KMS-11 (cell line): ENCODE data around the gene IKBKE.
A peak's percentile ranks its signal among the peaks of the same experiment; 100 is the strongest.

ENCODE experiments used
- H2AFZ ChIP-seq: fragments of 200-600 bp; sonication (generic); 2 replicates; pipeline ENCODE4 v1.6.1; 2016; ENCODE audit warnings: antibody characterized with exemption, mixed run types, low read depth
- H3K27ac ChIP-seq: fragments of 200-600 bp; sonication (generic); 2 replicates; pipeline ENCODE4 v1.6.1; 2016; ENCODE audit warnings: mild to moderate bottlenecking, mixed run types
- H3K27me3 ChIP-seq: fragments of 200-600 bp; sonication (generic); 2 replicates; pipeline ENCODE4 v1.6.1; 2017; ENCODE audit warnings: mild to moderate bottlenecking, low read depth, mixed run types, moderate library complexity; ENCODE audit not compliant: insufficient read depth
- H3K36me3 ChIP-seq: fragments of 200-600 bp; sonication (generic); 2 replicates; pipeline ENCODE4 v1.6.1; 2017; ENCODE audit warnings: mild to moderate bottlenecking, mixed run types; ENCODE audit not compliant: insufficient read depth
- H3K4me1 ChIP-seq: fragments of 200-600 bp; sonication (generic); 2 replicates; pipeline ENCODE4 v1.6.1; 2016; ENCODE audit warnings: mild to moderate bottlenecking, low read depth, mixed run types; ENCODE audit not compliant: poor library complexity, severe bottlenecking
- H3K4me2 ChIP-seq: fragments of 200-600 bp; sonication (generic); 2 replicates; pipeline ENCODE4 v1.7.0; 2016; ENCODE audit warnings: mild to moderate bottlenecking, mixed run types
- H3K4me3 ChIP-seq: fragments of 200-600 bp; sonication (generic); IDR thresholded peaks from 2 replicates; pipeline ENCODE4 v1.6.1; 2017; ENCODE audit warnings: low read depth, low read length, mixed read lengths; ENCODE audit not compliant: insufficient read depth
- H3K79me2 ChIP-seq: fragments of 200-600 bp; sonication (generic); 2 replicates; pipeline ENCODE4 v1.6.1; 2016; ENCODE audit warnings: low read depth, mixed run types; ENCODE audit not compliant: insufficient read depth
- H3K9ac ChIP-seq: fragments of 200-600 bp; sonication (generic); 2 replicates; pipeline ENCODE4 v1.6.1; 2016; ENCODE audit warnings: mild to moderate bottlenecking, mixed run types
- H4K20me1 ChIP-seq: fragments of 200-600 bp; sonication (generic); 2 replicates; pipeline ENCODE4 v1.6.1; 2016; ENCODE audit warnings: mild to moderate bottlenecking, mixed run types; ENCODE audit not compliant: insufficient read depth
- TF ChIP-seq, protein P1 (sequence below): fragments of 200-600 bp; sonication (generic); conservative IDR thresholded peaks from 2 replicates; pipeline ENCODE4 v1.6.1; 2017; ENCODE audit warnings: low read depth, mild to moderate bottlenecking, antibody characterized with exemption, low read length, moderate library complexity, mixed read lengths

The IKBKE gene

DNA sequence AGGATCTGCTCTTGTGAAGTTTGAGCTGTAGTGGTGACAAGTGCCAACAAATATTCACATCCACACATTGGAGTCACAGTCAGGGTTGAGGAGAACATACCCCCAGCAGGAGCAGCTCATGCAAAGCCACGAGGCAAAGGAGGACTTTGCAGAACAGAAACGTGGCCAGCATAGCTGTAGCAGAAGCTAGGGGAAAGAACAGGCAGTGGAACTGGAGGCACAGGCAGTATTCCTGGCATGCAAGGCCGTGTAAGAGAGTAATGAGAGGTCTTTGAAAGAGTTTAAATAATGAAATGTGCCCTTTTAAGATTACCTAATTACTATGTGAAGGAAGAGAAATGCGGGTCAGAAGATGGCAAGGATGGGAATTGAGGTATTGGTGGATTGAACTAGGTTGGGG is 40.9 kb upstream of the IKBKE start:
- peak overlapping the region; percentile 50; the same call in 1 of the 2 replicates for H3K4me2 ChIP-seq
- no peaks in the 10 kb centered on the region for H3K27me3 ChIP-seq
- H3K79me2 ChIP-seq, result no peaks in the 10 kb centered on the region
- no peaks in the 10 kb centered on the region for H4K20me1 ChIP-seq
- H3K27ac ChIP-seq, result no peak overlapping the region
- no peaks in the 10 kb centered on the region for H3K36me3 ChIP-seq
- peaks cover 30% of the 10 kb centered on the region for H3K4me1 ChIP-seq
- H3K4me3 ChIP-seq, result no peak overlapping the region
- no peak overlapping the region for H3K9ac ChIP-seq
- no peak overlapping the region for H2AFZ ChIP-seq
- TF ChIP-seq, protein P1, sequence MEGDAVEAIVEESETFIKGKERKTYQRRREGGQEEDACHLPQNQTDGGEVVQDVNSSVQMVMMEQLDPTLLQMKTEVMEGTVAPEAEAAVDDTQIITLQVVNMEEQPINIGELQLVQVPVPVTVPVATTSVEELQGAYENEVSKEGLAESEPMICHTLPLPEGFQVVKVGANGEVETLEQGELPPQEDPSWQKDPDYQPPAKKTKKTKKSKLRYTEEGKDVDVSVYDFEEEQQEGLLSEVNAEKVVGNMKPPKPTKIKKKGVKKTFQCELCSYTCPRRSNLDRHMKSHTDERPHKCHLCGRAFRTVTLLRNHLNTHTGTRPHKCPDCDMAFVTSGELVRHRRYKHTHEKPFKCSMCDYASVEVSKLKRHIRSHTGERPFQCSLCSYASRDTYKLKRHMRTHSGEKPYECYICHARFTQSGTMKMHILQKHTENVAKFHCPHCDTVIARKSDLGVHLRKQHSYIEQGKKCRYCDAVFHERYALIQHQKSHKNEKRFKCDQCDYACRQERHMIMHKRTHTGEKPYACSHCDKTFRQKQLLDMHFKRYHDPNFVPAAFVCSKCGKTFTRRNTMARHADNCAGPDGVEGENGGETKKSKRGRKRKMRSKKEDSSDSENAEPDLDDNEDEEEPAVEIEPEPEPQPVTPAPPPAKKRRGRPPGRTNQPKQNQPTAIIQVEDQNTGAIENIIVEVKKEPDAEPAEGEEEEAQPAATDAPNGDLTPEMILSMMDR, result no peak

DNA sequence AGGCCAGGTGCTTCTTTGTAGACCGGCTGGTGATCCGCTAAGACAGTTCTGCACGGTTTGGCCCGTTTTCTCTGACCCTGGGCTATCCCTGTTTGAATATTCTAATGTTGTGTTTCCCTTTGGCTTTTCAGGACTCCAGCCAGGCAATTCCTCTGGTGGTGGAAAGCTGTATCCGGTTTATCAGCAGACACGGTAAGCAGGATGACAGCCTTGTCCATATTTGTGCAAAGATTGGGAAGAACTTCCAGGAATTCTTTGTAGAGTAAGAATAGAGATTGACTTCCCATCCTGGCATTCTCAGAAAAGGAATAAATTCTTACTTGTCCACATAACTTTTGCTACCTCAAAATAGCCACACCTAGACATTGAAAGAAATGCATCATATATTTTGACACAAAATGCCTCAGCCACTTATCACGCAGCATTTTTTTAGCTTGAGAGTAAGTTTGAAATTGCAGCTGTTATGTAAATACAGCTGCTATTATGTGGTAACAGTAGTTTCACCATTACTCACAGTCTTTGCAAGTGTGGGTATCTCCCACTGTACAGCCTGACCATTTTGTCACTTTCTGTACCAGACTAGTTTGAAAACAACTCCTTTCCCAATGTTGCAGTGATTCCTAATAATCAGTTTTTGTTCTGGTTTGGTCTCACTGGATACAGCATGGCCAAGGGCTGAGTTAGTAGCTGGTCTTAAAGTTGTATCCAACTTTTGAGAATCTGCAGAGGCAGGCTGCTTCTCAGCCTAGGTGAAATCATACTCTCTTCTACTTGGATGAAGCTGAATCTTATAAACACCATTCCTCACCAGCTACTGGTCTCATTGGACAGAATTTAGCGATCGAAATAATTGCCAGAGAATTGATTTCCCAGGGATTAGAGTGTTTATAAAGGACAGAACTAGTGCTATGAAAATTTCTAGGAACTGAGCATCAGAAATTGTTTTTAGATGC is 40.0 kb upstream of the IKBKE start:
- peak overlapping the region; percentile 50 for H3K4me2 ChIP-seq
- TF ChIP-seq, protein P1, result no peak
- H3K36me3 ChIP-seq, result no peaks in the 10 kb centered on the region
- H3K4me3 ChIP-seq, result no peak overlapping the region
- H3K27me3 ChIP-seq, result no peaks in the 10 kb centered on the region
- no peaks in the 10 kb centered on the region for H4K20me1 ChIP-seq
- peaks cover 30% of the 10 kb centered on the region for H3K4me1 ChIP-seq
- H3K79me2 ChIP-seq, result no peaks in the 10 kb centered on the region
- H2AFZ ChIP-seq, result no peak overlapping the region
- H3K9ac ChIP-seq, result no peak overlapping the region
- peak overlapping the region; percentile 8; the same call in 1 of the 2 replicates for H3K27ac ChIP-seq

DNA sequence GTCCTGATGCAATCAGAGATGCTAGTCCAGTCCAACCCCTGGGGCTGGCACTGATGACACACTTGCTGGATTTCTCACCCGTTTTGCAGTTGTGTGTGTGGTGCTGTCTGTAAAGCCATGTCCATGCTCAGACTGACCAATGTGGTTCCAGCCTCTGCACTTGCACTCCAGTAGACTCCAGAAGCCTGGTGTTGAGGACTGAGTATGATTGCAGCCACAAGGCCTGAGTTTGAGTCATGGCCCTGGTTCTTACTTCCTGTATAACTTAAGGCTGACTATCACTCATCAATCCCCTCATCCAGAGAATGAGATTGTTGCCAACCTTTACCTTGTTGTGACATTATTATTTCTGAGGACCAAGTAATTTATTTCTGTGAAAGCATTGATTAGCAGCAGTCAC is 34.8 kb upstream of the IKBKE start:
- Histone ChIP-seq H2AFZ (no peak overlapping the region), H3K9ac (no peak overlapping the region), H3K4me3 (no peak overlapping the region), H3K4me1 (peaks cover 8% of the 10 kb centered on the region), H3K36me3 (no peaks in the 10 kb centered on the region), H3K4me2 (no peak overlapping the region), H3K27me3 (no peaks in the 10 kb centered on the region), H3K79me2 (no peaks in the 10 kb centered on the region), H4K20me1 (no peaks in the 10 kb centered on the region), H3K27ac (no peak overlapping the region)
- TF ChIP-seq, protein P1, result no peak

DNA sequence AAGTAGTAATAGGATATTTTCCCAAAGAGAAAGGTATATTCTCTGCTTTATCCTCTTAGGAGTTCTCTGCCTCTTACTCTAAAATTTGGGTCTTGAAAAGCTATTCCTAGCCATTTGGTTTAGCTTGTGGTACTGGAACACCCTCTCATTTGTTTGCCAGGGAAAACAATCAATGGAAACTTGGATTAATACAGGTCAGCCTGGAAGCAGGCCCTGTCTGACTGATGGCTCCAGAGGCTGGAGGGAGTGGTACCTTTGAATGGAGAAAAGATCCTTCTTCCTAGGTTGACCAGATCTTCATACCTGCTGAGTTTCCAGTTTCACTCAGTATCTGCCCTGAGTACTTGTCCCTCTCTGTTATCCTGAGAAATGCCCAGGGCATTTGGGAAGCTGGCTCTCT is 31.7 kb upstream of the IKBKE start:
- H4K20me1 ChIP-seq, result no peaks in the 10 kb centered on the region
- TF ChIP-seq, protein P1, result no peak
- H3K4me3 ChIP-seq, result no peak overlapping the region
- no peak overlapping the region for H3K9ac ChIP-seq
- H3K4me1 ChIP-seq, result peaks cover 11% of the 10 kb centered on the region
- H2AFZ ChIP-seq, result no peak overlapping the region
- H3K36me3 ChIP-seq, result no peaks in the 10 kb centered on the region
- no peaks in the 10 kb centered on the region for H3K79me2 ChIP-seq
- no peaks in the 10 kb centered on the region for H3K27me3 ChIP-seq
- no peak overlapping the region for H3K27ac ChIP-seq
- H3K4me2 ChIP-seq, result no peak overlapping the region
